Mesenchymal stem cell (in vitro differentiated cells and primary cell): ENCODE measurements around the gene KRT37.
"Not testable (repeated sequence)": the region's sequence is repeated elsewhere in the genome, so short reads cannot be mapped to it uniquely, and the experiment has no call there.

Experiments
- DNase-seq: peaks from one replicate; pipeline ENCODE4 v3.0.0-alpha.2; 2013
- H2AFZ ChIP-seq: one replicate; pipeline ENCODE4 v1.6.1; 2013; ENCODE audit warnings: low read depth, mild to moderate bottlenecking, control low read depth, inconsistent platforms, low read length, moderate library complexity
- H2AK5ac ChIP-seq: 2 replicates; pipeline ENCODE4 v1.6.1; 2013; ENCODE audit warnings: low read length, moderate library complexity, mild to moderate bottlenecking, inconsistent platforms; ENCODE audit not compliant: severe bottlenecking
- H2BK120ac ChIP-seq: one replicate; pipeline ENCODE4 v1.6.1; 2013; ENCODE audit warnings: low read depth, mild to moderate bottlenecking, inconsistent platforms, low read length, moderate library complexity
- H2BK12ac ChIP-seq, 2 experiments: one replicate each; pipeline ENCODE4 v1.6.1; 2013; ENCODE audit warnings: inconsistent platforms in 2 of 2, low read length in 2 of 2, mild to moderate bottlenecking in 2 of 2, moderate library complexity in 2 of 2, control low read depth in 1 of 2
- H2BK15ac ChIP-seq: one replicate; pipeline ENCODE4 v1.6.1; 2013; ENCODE audit warnings: mild to moderate bottlenecking, low read depth, inconsistent platforms; ENCODE audit not compliant: poor library complexity, severe bottlenecking
- H2BK5ac ChIP-seq: 2 replicates; pipeline ENCODE4 v1.6.1; 2013; ENCODE audit warnings: low read depth, mild to moderate bottlenecking, low read length, control low read depth, inconsistent platforms; ENCODE audit not compliant: poor library complexity, severe bottlenecking
- H3K14ac ChIP-seq, 2 experiments: one replicate each; pipeline ENCODE4 v1.6.1; 2013; ENCODE audit warnings: inconsistent platforms in 2 of 2, low read length in 2 of 2, control low read depth in 1 of 2, mild to moderate bottlenecking in 1 of 2, moderate library complexity in 1 of 2
- H3K18ac ChIP-seq, 2 experiments: one replicate each; pipeline ENCODE4 v1.6.1; 2013; ENCODE audit warnings: inconsistent platforms in 2 of 2, low read length in 2 of 2, control low read depth in 1 of 2, low read depth in 1 of 2, mild to moderate bottlenecking in 1 of 2
- H3K23ac ChIP-seq, 2 experiments: one replicate each; pipeline ENCODE4 v1.6.1; 2013; ENCODE audit warnings: inconsistent platforms in 2 of 2, low read length in 2 of 2, mild to moderate bottlenecking in 2 of 2, moderate library complexity in 2 of 2, control low read depth in 1 of 2
- H3K27ac ChIP-seq: 2 replicates; pipeline ENCODE4 v1.5.1; 2013; ENCODE audit warnings: mild to moderate bottlenecking, moderate library complexity, low read length, control low read depth, inconsistent platforms; ENCODE audit not compliant: poor library complexity, severe bottlenecking
- H3K27me3 ChIP-seq, 2 experiments: 2 replicates each; pipeline versions ENCODE4 v1.6.1 to v1.7.0; 2013; ENCODE audit warnings: low read length in 2 of 2, mild to moderate bottlenecking in 2 of 2, moderate library complexity in 2 of 2, control low read depth in 1 of 2, inconsistent platforms in 1 of 2; ENCODE audit not compliant: control insufficient read depth in 1 of 2, insufficient read depth in 1 of 2
- H3K36me3 ChIP-seq, 2 experiments: 2 replicates each; pipeline versions ENCODE4 v1.6.1 to v1.7.0; 2013; ENCODE audit warnings: low read length in 2 of 2, control low read depth in 1 of 2, inconsistent platforms in 1 of 2, low read depth in 1 of 2, mild to moderate bottlenecking in 1 of 2; ENCODE audit not compliant: insufficient read depth in 2 of 2, control insufficient read depth in 1 of 2
- H3K4ac ChIP-seq, 2 experiments: one replicate each; pipeline ENCODE4 v1.6.1; 2013; ENCODE audit warnings: inconsistent platforms in 2 of 2, low read length in 2 of 2, mild to moderate bottlenecking in 2 of 2, moderate library complexity in 2 of 2, control low read depth in 1 of 2, low read depth in 1 of 2
- H3K4me1 ChIP-seq: 2 replicates; pipeline ENCODE4 v1.6.1; 2013; ENCODE audit warnings: low read depth, low read length, control low read depth; ENCODE audit not compliant: control insufficient read depth, insufficient read depth
- H3K4me2 ChIP-seq: 2 replicates; pipeline ENCODE4 v1.6.1; 2013; ENCODE audit warnings: low read length, mild to moderate bottlenecking, inconsistent platforms; ENCODE audit not compliant: poor library complexity, severe bottlenecking
- H3K4me3 ChIP-seq, 2 experiments: 2 replicates each; pipeline versions ENCODE4 v1.5.1 to v1.7.0; 2013; ENCODE audit warnings: low read length in 2 of 2, mild to moderate bottlenecking in 2 of 2, control low read depth in 1 of 2, low read depth in 1 of 2; ENCODE audit not compliant: insufficient read depth in 1 of 2
- H3K79me1 ChIP-seq: replicated peaks from 2 replicates; pipeline ENCODE4 v1.6.1; 2013; ENCODE audit warnings: mild to moderate bottlenecking, control low read depth, low read length, inconsistent platforms; ENCODE audit not compliant: poor library complexity, severe bottlenecking
- H3K9ac ChIP-seq: 2 replicates; pipeline ENCODE4 v1.7.0; 2013; ENCODE audit warnings: mild to moderate bottlenecking, low read length, moderate library complexity
- H3K9me3 ChIP-seq: 2 replicates; pipeline ENCODE4 v1.7.0; 2013; ENCODE audit warnings: mild to moderate bottlenecking, low read length; ENCODE audit not compliant: control insufficient read depth
- H4K8ac ChIP-seq: one replicate; pipeline ENCODE4 v1.6.1; 2013; ENCODE audit warnings: inconsistent platforms, mild to moderate bottlenecking, low read length, moderate library complexity
- H4K91ac ChIP-seq: one replicate; pipeline ENCODE4 v1.6.1; 2013; ENCODE audit warnings: mild to moderate bottlenecking, low read length, inconsistent platforms
- WGBS: methylation state at CpG from one replicate; pipeline ENCODE4 v1.1.7; 2013; ENCODE audit warnings: mixed read lengths; 5-methylcytosine and 5-hydroxymethylcytosine counted together

KRT37 gene

GRCh38 chr17:41434415-41434814 is 10.0 kb upstream of the KRT37 start:
- peaks cover 0 to 23% of the 10 kb centered on the region in 2 experiments for H3K27me3 ChIP-seq
- no peak overlapping the region for H3K23ac ChIP-seq
- no peak overlapping the region for H3K27ac ChIP-seq
- H3K36me3 ChIP-seq: peaks cover 0 to 2% of the 10 kb centered on the region in 2 experiments
- no peaks in the 10 kb centered on the region for H3K79me1 ChIP-seq
- no peak overlapping the region for H4K91ac ChIP-seq
- no peak overlapping the region for H3K18ac ChIP-seq
- H2BK12ac ChIP-seq: no peak overlapping the region
- H3K9ac ChIP-seq: no peak overlapping the region
- no peak for DNase-seq
- no peak overlapping the region for H2AFZ ChIP-seq
- H2BK5ac ChIP-seq: no peak overlapping the region
- H3K4ac ChIP-seq: no peak overlapping the region
- H2BK15ac ChIP-seq: no peak overlapping the region
- H3K14ac ChIP-seq: no peak overlapping the region
- no peak overlapping the region for H4K8ac ChIP-seq
- no peak overlapping the region for H2AK5ac ChIP-seq
- no peak overlapping the region for H3K4me2 ChIP-seq
- no peaks in the 10 kb centered on the region for H3K4me1 ChIP-seq
- no peak overlapping the region for H2BK120ac ChIP-seq
- H3K4me3 ChIP-seq: no peak overlapping the region
- H3K9me3 ChIP-seq: no peaks in the 10 kb centered on the region
- WGBS: 52% methylated on average over 3 of the region's 5 CpGs

GRCh38 chr17:41434005-41434404 is 9.6 kb upstream of the KRT37 start:
- H3K4ac ChIP-seq: no peak overlapping the region
- H3K27ac ChIP-seq: no peak overlapping the region
- no peak for DNase-seq
- WGBS: 17% methylated on average over 4 of the region's 4 CpGs
- H4K8ac ChIP-seq: no peak overlapping the region
- no peak overlapping the region for H3K4me3 ChIP-seq
- peaks cover 0 to 23% of the 10 kb centered on the region in 2 experiments for H3K27me3 ChIP-seq
- no peak overlapping the region for H2BK120ac ChIP-seq
- H3K9me3 ChIP-seq: no peaks in the 10 kb centered on the region
- H2AK5ac ChIP-seq: no peak overlapping the region
- no peak overlapping the region for H3K14ac ChIP-seq
- H2BK15ac ChIP-seq: no peak overlapping the region
- H3K79me1 ChIP-seq: no peaks in the 10 kb centered on the region
- no peak overlapping the region for H3K9ac ChIP-seq
- no peak overlapping the region for H3K4me2 ChIP-seq
- H3K4me1 ChIP-seq: no peaks in the 10 kb centered on the region
- no peak overlapping the region for H4K91ac ChIP-seq
- no peak overlapping the region for H3K23ac ChIP-seq
- no peak overlapping the region for H3K18ac ChIP-seq
- peaks cover 0 to 2% of the 10 kb centered on the region in 2 experiments for H3K36me3 ChIP-seq
- no peak overlapping the region for H2AFZ ChIP-seq
- H2BK12ac ChIP-seq: no peak overlapping the region
- no peak overlapping the region for H2BK5ac ChIP-seq

- no peak for DNase-seq
- Histone ChIP-seq H3K4me3 (no peak overlapping the region), H3K4ac (no peak overlapping the region), H3K9ac (no peak overlapping the region), H2BK120ac (no peak overlapping the region), H2AK5ac (no peak overlapping the region), H3K14ac (no peak overlapping the region), H2BK15ac (no peak overlapping the region), H3K27me3 (peaks cover 0 to 23% of the 10 kb centered on the region in 2 experiments), H4K8ac (no peak overlapping the region), H3K9me3 (no peaks in the 10 kb centered on the region), H3K27ac (no peak overlapping the region), H3K4me1 (no peaks in the 10 kb centered on the region), H3K79me1 (no peaks in the 10 kb centered on the region), H4K91ac (no peak overlapping the region), H3K36me3 (peaks cover 0 to 2% of the 10 kb centered on the region in 2 experiments), H2BK12ac (no peak overlapping the region), H2AFZ (no peak overlapping the region), H3K18ac (no peak overlapping the region), H2BK5ac (no peak overlapping the region), H3K23ac (no peak overlapping the region), H3K4me2 (no peak overlapping the region)
- 59% methylated on average over 3 of the region's 4 CpGs for whole genome bisulfite sequencing
These were observed 9.2 kb upstream of the KRT37 start for GRCh38 chr17:41433586-41433985.

- not testable (repeated sequence) for H3K4me2 ChIP-seq, H4K91ac ChIP-seq, H3K14ac ChIP-seq, DNase-seq, H3K4ac ChIP-seq, H3K4me3 ChIP-seq, H3K9me3 ChIP-seq, H3K79me1 ChIP-seq, H3K9ac ChIP-seq, H2BK15ac ChIP-seq, H2BK120ac ChIP-seq, H3K23ac ChIP-seq, H2BK5ac ChIP-seq, H2AFZ ChIP-seq, H3K27ac ChIP-seq, H3K4me1 ChIP-seq, H4K8ac ChIP-seq, H2BK12ac ChIP-seq, H3K18ac ChIP-seq, H3K36me3 ChIP-seq, H2AK5ac ChIP-seq
- peaks cover 0 to 13% of the 10 kb centered on the region in 2 experiments for H3K27me3 ChIP-seq
- 96% methylated on average over 9 of the region's 9 CpGs for WGBS
These were observed 6.0 kb upstream of the KRT37 start for GRCh38 chr17:41430376-41430775.
